Retina (tissue), 1 donor: ENCODE data around the gene MEOX1.
A peak's percentile ranks its signal among the peaks of the same experiment; 100 is the strongest.
"Not testable (repeated sequence)": the region's sequence is repeated elsewhere in the genome, so short reads cannot be mapped to it uniquely, and the experiment has no call there.

Source experiments
- DNase-seq: peaks from one replicate; pipeline ENCODE4 v3.0.0-alpha.2; 2016

MEOX1 gene

DNA sequence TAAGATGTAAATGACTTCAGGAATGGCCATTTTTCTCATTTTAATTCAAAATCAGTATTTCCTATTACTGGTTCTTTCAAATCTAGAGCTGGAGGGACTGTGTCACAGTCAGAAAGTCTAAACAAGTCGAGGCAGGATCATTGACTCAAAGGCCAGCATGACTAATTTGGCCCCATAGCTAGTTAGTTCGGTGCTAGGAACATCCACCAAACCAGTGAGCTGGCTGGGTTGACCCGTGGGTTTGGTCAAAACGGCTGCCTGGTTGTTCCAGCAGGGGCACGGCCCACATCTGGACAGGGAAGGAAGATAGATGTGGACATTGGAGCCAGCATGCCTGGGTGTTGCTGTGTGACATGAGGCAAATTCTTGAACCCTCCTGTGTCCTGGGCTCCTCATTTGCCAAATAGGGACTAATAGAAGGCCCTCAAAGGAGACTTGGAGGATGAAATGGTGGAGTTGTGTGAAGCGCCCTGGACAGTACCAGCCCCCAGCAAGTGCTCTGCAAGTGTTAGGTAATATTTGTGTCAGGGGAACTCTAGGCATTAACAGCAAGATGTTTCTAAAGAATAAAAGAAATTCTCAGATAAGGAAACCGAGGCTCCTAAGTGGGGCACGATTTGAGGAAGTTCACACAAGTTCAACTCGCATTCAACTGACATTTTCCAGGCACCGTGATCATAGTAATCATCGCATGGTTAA is 46.2 kb downstream of the MEOX1 start:
- DNase-seq = no peak

- DNase-seq = no peak
Observed at GRCh38 chr17:43614561-43614960, 47.2 kb downstream of the MEOX1 start.

GRCh38 chr17:43613917-43614316 is 47.8 kb downstream of the MEOX1 start:
- DNase-seq = no peak

DNA sequence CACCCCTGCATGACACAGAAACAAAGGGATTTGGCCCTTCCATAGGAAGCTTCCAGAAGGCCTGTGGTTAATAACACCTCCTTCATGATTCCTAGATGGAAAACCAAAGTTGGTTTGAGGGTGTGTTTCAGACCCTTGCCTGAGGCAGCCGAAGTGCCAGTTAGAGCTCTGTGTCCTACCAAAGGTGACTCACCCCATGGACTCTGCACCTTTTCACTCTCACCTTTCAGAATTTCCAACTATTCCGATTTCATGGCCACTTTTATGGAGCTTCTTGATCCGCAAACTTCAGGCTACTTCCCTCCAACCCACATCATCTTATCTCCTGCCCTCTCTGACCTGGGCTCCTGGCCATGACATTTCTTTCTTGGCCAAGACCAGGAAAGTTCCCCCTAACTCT is 49.2 kb downstream of the MEOX1 start:
- no peak for DNase-seq

- no peak for DNase-seq
Observed at GRCh38 chr17:43611230-43611969, 50.3 kb downstream of the MEOX1 start.

DNA sequence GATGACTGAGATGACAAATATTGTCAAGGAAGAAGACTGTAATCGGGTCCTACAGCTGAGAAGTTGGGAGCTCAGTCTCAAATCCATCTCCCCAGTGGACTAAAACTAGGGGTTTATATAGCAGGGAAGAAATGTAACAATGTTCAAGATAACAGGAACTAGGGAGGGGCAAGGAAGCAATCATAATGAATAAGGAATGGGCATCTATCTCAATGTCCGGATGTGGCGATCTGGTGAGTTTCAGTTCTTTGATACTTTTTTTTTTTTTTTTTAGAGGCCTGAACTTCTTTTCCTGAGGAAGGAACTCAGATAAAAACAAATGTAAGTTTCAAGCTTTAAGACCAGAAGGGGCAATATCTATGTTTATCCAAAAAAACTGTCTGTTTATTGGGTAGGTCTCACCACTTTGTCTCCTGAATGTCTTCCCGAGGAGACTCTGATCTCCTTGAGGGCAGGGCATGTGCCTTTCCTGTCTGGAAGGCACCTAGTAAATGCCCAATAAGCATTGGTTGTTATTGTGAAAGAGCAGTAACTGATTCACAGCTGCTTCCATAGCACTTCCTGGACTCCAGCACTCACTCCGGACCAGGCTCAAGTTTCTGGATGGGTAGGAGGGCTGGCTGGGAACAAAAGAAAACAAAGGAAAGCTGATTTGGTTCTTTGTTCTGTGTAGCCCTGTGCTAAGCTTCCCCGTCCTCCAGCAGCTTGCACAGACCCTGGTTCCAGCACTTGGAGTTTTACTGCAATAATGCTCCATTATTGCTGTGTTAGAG is 51.9 kb downstream of the MEOX1 start:
- DNase-seq = no peak

- no peak for DNase-seq
Observed at GRCh38 chr17:43608313-43608712, 53.4 kb downstream of the MEOX1 start.

- DNase-seq = no peak
Observed at GRCh38 chr17:43604549-43604948, 57.2 kb downstream of the MEOX1 start.

DNA sequence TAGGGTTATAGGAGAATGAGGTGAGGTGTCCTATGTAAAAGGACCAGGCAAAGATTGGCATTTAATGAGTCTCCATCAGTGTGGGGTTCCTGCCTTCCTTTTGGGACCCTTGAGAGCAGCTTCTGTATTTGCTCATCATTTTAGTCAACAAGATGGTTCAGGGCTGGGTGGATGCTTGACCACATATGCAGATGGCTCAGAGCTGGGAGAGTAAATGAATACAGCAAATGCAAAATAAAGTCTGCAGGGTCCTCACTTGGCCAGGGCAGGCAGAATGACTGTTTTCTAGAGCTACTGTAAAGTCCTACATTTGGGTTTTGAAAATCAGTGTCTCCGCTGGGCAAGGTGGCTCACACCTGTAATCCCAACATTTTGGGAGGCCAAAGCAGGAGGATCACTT is 58.4 kb downstream of the MEOX1 start:
- no peak for DNase-seq

- DNase-seq = not testable (repeated sequence)
Observed at GRCh38 chr17:43602556-43602955, 59.2 kb downstream of the MEOX1 start.

- no peak for DNase-seq
Observed at GRCh38 chr17:43601280-43602039, 60.3 kb downstream of the MEOX1 start.

DNA sequence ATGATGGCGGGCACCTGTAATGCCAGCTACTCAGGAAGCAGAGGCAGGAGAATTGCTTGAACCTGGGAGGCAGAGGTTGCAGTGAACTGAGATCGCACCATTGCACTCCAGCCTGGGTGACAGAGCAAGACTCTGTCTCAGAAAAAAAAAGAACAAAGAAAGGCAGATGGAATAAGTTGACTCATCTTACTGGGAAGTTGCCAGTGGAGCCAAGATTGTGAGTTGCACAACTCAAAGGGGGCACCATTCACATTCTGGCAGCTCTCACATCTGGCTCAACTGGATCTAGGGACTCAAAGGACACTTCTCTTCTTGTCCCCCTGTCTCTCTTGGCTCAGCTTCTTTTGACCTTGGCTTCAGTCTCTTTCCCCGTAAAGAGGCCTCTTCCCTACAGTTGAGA is 61.9 kb downstream of the MEOX1 start:
- DNase-seq = no peak

GRCh38 chr17:43599046-43599395 is 62.7 kb downstream of the MEOX1 start:
- DNase-seq = no peak

DNA sequence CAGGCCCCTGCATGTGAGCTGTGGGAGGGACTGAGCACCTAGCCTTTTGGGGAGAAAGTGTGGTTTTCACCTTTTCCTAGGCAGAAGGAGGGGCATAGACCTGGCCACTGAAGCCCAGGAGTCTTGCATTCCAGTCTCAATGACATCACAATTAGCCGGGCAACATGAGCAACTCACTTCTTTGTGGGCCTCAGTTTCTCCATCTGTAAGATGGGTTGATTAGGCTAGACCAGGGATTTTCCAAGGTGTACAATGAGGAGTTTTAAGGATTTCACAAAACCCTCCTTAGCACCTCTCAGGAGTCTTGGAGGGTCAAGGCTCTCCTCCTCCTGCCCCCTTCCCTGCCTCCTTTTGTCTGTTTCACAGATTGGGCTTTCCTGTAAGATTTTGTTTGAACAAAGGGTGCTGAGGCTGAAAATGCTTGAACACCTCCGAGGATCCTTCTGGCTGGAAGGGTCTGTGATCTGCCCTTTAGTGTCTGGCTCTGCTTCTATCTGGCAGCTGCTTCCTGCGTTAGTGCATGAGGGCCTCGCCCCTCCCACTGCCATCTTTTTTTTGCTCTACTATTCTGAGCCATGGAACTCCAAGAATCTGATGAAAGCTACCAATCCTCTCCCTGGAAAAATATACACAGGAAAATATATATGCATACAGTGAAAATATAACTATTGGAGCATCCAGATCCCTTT is 63.2 kb downstream of the MEOX1 start:
- DNase-seq = no peak

DNA sequence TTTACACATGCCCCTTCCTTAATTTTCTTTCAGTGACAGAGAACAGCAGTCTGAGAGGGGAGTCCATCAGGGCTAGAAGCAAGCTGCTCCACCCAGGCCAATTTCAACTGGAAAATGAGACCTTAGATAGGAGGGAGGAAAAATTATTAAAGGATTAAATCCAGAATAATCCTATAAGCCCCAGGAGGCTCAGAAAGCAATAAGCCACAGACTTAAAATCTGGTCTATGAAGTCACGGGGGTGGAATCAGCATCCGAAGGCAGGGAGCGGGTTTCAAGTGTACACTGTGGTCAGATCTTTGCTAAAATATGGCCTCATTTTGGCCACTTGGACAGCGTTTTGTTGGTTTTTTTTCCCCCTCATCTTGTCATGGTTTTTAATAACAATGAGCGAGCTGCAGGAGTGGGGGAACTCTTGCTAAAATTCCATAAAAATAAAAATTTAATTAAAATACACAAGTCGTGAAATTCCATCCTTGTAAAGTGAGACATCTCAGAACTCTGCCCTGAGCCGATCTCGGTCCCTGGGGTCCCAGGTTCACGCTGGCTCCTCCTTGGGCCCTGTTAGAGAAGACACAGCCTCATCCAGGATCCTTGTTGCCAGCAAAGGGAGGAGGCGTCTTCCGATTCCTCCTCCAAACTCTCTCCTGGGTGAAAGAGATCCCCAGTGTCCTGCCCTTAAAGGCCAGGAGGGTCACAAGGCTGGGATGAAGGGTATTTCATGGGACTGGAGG is 63.9 kb downstream of the MEOX1 start:
- no peak for DNase-seq

- DNase-seq = no peak
Observed at GRCh38 chr17:43595466-43595865, 66.3 kb downstream of the MEOX1 start.

GRCh38 chr17:43591779-43592562 is 69.8 kb downstream of the MEOX1 start:
- DNase-seq = peak; percentile 57

DNA sequence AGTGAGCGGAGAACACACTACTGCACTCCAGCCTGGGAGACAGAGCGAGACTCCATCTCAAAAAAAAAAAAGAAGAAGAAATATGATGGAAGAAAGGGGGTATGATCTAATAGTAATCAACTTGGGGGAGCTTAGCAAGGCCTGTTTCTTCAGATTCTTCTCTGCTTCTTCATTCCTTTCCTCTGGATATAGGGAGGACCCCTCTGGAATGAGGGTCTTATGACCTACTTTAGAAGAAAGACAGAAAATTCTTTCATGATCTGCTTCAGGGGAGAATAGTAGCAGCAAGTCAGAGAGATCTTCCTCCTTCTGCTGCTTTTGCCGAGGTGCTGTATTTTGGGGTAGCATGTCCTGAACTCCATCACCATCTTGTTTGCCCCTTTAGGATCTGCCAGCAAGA is 70.7 kb downstream of the MEOX1 start:
- peak; percentile 19 for DNase-seq
